GM23248 (cell line): ENCODE measurements around the gene SCLY. TPM values are rescaled to one million over a fixed set of nuclear protein-coding genes. Genes with fewer than 3 reads are reported as not detected.
"Not testable (repeated sequence)": the region's sequence is repeated elsewhere in the genome, so short reads cannot be mapped to it uniquely, and the experiment has no call there.

Experiments used
- DNase-seq: peaks from one replicate; pipeline ENCODE4 v3.0.0-alpha.2; 2015
- H2AFZ ChIP-seq: fragments of 200-600 bp; sonication (generic); 2 replicates; pipeline ENCODE4 v1.6.1; 2016; ENCODE audit warnings: antibody characterized with exemption
- H3F3A ChIP-seq: fragments of 200-600 bp; sonication (generic); 2 replicates; pipeline ENCODE4 v1.6.1; 2016; ENCODE audit warnings: mild to moderate bottlenecking, antibody characterized with exemption, mixed run types; ENCODE audit not compliant: insufficient read depth
- H3K27ac ChIP-seq: fragments of 200-600 bp; sonication (generic); 2 replicates; pipeline ENCODE4 v1.5.1; 2016; ENCODE audit warnings: mild to moderate bottlenecking
- H3K27me3 ChIP-seq: fragments of 200-600 bp; sonication (generic); replicated peaks from 2 replicates; pipeline ENCODE4 v1.6.1; 2016; ENCODE audit warnings: mild to moderate bottlenecking; ENCODE audit not compliant: insufficient read depth
- H3K36me3 ChIP-seq: fragments of 200-600 bp; sonication (generic); 2 replicates; pipeline ENCODE4 v1.6.1; 2016; ENCODE audit warnings: low read depth, mild to moderate bottlenecking
- H3K4me1 ChIP-seq: fragments of 200-600 bp; sonication (generic); 2 replicates; pipeline ENCODE4 v1.6.1; 2016; ENCODE audit warnings: mild to moderate bottlenecking; ENCODE audit not compliant: insufficient read depth
- H3K4me2 ChIP-seq: fragments of 200-600 bp; sonication (generic); one replicate; pipeline ENCODE4 v1.6.1; 2016; ENCODE audit warnings: mild to moderate bottlenecking; ENCODE audit not compliant: unreplicated experiment
- H3K4me3 ChIP-seq: fragments of 200-600 bp; sonication (generic); 2 replicates; pipeline ENCODE4 v1.5.1; 2016; ENCODE audit warnings: mild to moderate bottlenecking
- H3K79me2 ChIP-seq: fragments of 200-600 bp; sonication (generic); 2 replicates; pipeline ENCODE4 v1.6.1; 2016; ENCODE audit warnings: mild to moderate bottlenecking; ENCODE audit not compliant: insufficient read depth
- H3K9ac ChIP-seq: fragments of 200-600 bp; sonication (generic); 2 replicates; pipeline ENCODE4 v1.6.1; 2016; ENCODE audit warnings: mild to moderate bottlenecking
- H3K9me2 ChIP-seq: fragments of 200-600 bp; sonication (generic); 2 replicates; pipeline ENCODE4 v1.6.1; 2016; ENCODE audit warnings: mixed run types, mild to moderate bottlenecking, moderate library complexity; ENCODE audit not compliant: insufficient read depth
- H3K9me3 ChIP-seq: fragments of 200-600 bp; sonication (generic); one replicate; pipeline ENCODE4 v1.6.1; 2017; ENCODE audit warnings: low read depth
- H4K20me1 ChIP-seq: fragments of 200-600 bp; sonication (generic); 2 replicates; pipeline ENCODE4 v1.6.0; 2016; ENCODE audit not compliant: insufficient read depth
- EZH2 ChIP-seq: fragments of 200-600 bp; sonication (generic); IDR thresholded peaks from 2 replicates; pipeline ENCODE4 v1.6.1; 2018; ENCODE audit warnings: antibody characterized with exemption, mild to moderate bottlenecking; ENCODE audit not compliant: insufficient read depth, poor library complexity, severe bottlenecking
- EZH2phosphoT487 ChIP-seq: fragments of 200-600 bp; sonication (generic); IDR thresholded peaks from 2 replicates; pipeline ENCODE4 v1.6.1; 2018; ENCODE audit warnings: antibody characterized with exemption, moderate library complexity, mild to moderate bottlenecking, low read depth; ENCODE audit not compliant: insufficient read depth
- WGBS, 2 experiments: methylation state at CpG; one replicate each; pipeline ENCODE4 v1.1.6; 2015 to 2017; ENCODE audit warnings: low lambda C conversion rate in 2 of 2, low coverage in 1 of 2; ENCODE audit errors: missing lambda C conversion rate in 2 of 2; 5-methylcytosine and 5-hydroxymethylcytosine counted together
- in situ Hi-C: fragments of 300-500 bp; cut with MboI; formaldehyde crosslinking; loops from 2 replicates; pipeline ENCODE4 v1.15.0; 2020
- polyA plus RNA-seq: library from polyadenylated mRNA; unstranded; fragments of >200 nt; fragmentation: Nextera tagmentation; extraction: Ambion mirVana; gene quantifications from 2 replicates; pipeline ENCODE4 v1.2.1, GENCODE V29; 2016
- total RNA-seq: library from RNA; depleted of rRNA; stranded (reverse); fragments of >200 nt; shearing (Covaris generic); gene quantifications from 2 replicates; pipeline ENCODE4 v1.2.3, GENCODE V29; 2014

SCLY gene
- total and polyA plus RNA-seq, 2 experiments from 2014 or later, result 10.3 to 14.8 TPM

DNA sequence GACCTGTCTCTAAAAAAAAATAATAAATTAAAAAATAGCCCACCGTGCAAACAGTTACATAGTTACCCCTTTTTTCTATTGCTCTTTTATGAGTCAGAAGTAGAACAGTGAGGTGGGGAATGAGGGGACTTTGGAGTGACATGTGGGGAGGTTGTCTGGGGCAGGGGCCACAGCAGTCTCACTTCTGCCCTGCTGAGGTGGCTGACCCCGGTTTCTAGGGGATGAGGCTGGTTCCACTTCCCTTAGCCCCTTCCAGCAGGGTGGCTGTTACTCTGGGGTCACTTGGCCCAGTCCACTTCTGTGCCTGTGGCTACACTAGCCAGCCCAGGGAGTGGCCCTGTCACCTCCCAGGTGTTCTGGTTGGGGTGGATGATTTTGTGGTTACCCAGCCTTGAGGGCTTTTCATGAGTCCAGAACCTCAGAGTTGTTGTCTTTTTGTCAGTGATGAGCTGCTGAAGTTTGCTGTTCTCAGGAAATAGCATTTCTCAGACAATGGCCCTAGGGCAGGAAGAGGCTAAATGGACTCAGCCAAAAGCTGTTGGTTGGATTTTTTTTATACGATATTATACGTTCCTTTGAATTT, 28.0 kb upstream of the SCLY start:
- TF ChIP-seq EZH2phosphoT487 (no peak), EZH2 (no peak)
- no peaks in the 10 kb centered on the region for H3K9me3 ChIP-seq
- no peaks in the 10 kb centered on the region for H4K20me1 ChIP-seq
- no peaks in the 10 kb centered on the region for H3F3A ChIP-seq
- no peak overlapping the region for H2AFZ ChIP-seq
- no peak overlapping the region for H3K9ac ChIP-seq
- H3K79me2 ChIP-seq, result no peaks in the 10 kb centered on the region
- WGBS, 2 experiments, result 73% methylated on average over 4 of the region's 4 CpGs
- no peak overlapping the region for H3K4me2 ChIP-seq
- peaks cover 15% of the 10 kb centered on the region for H3K36me3 ChIP-seq
- no peaks in the 10 kb centered on the region for H3K4me1 ChIP-seq
- no peak overlapping the region for H3K4me3 ChIP-seq
- in situ Hi-C loops, result no loop called here
- H3K27ac ChIP-seq, result no peak overlapping the region
- DNase-seq, result no peak
- H3K9me2 ChIP-seq, result no peaks in the 10 kb centered on the region
- no peaks in the 10 kb centered on the region for H3K27me3 ChIP-seq

DNA sequence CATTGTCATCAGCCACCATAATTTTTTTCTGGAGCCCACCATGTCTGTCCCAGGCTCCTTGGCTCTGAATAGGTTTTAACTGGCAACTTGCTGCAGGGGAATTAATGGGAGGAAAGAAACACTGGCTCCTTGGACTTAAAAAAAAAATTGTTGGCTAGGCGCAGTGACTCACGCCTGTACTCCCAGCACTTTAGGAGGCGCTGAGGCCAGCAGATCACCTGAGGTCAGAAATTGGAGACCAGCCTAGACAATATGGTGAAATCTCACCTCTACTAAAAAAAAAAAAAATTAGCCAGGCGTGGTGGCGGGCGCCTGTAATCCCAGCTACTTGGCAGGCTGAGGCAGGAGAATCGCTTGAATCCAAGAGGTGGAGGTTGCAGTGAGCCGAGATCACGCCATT, 26.8 kb upstream of the SCLY start:
- H3K4me3 ChIP-seq, H3K27me3 ChIP-seq, DNase-seq, H3K9ac ChIP-seq, H3K27ac ChIP-seq, H3K9me2 ChIP-seq, H3K9me3 ChIP-seq, H4K20me1 ChIP-seq, H3K4me1 ChIP-seq, H3F3A ChIP-seq, H2AFZ ChIP-seq, H3K79me2 ChIP-seq, in situ Hi-C loops, H3K4me2 ChIP-seq: not testable (repeated sequence)
- H3K36me3 ChIP-seq, result peaks cover 18% of the 10 kb centered on the region
- 98% methylated on average over 9 of the region's 9 CpGs for WGBS, 2 experiments

GRCh38 chr2:238038203-238038602, 22.6 kb upstream of the SCLY start:
- Histone ChIP-seq H3K9me3 (no peaks in the 10 kb centered on the region), H3K27ac (no peak overlapping the region), H3F3A (no peaks in the 10 kb centered on the region), H3K79me2 (no peaks in the 10 kb centered on the region), H3K4me2 (no peak overlapping the region), H3K27me3 (no peaks in the 10 kb centered on the region), H3K4me1 (no peaks in the 10 kb centered on the region), H3K9me2 (no peaks in the 10 kb centered on the region), H3K4me3 (no peak overlapping the region), H4K20me1 (no peaks in the 10 kb centered on the region), H3K36me3 (peaks cover 19% of the 10 kb centered on the region), H3K9ac (no peak overlapping the region), H2AFZ (no peak overlapping the region)
- in situ Hi-C loops, result no loop called here
- TF ChIP-seq EZH2, result no peak
- no peak for TF ChIP-seq EZH2phosphoT487
- WGBS, 2 experiments, result 97 to 100% methylated on average over 8 of the region's 8 CpGs
- DNase-seq, result no peak

- H3K4me3 ChIP-seq, result no peak overlapping the region
- in situ Hi-C loops, result no loop called here
- H3K36me3 ChIP-seq, result peaks cover 19% of the 10 kb centered on the region
- H3K9me2 ChIP-seq, result no peaks in the 10 kb centered on the region
- DNase-seq, result no peak
- H3K79me2 ChIP-seq, result no peaks in the 10 kb centered on the region
- H3K4me2 ChIP-seq, result no peak overlapping the region
- 97 to 100% methylated on average over 6 of the region's 6 CpGs for WGBS, 2 experiments
- no peaks in the 10 kb centered on the region for H3K27me3 ChIP-seq
- no peaks in the 10 kb centered on the region for H3K9me3 ChIP-seq
- no peak overlapping the region for H3K9ac ChIP-seq
- no peaks in the 10 kb centered on the region for H3K4me1 ChIP-seq
- H3F3A ChIP-seq, result no peaks in the 10 kb centered on the region
- H3K27ac ChIP-seq, result no peak overlapping the region
- H4K20me1 ChIP-seq, result no peaks in the 10 kb centered on the region
- no peak overlapping the region for H2AFZ ChIP-seq
- TF ChIP-seq EZH2, result no peak
- no peak for TF ChIP-seq EZH2phosphoT487
These were observed 21.6 kb upstream of the SCLY start for GRCh38 chr2:238039151-238039550.

DNA sequence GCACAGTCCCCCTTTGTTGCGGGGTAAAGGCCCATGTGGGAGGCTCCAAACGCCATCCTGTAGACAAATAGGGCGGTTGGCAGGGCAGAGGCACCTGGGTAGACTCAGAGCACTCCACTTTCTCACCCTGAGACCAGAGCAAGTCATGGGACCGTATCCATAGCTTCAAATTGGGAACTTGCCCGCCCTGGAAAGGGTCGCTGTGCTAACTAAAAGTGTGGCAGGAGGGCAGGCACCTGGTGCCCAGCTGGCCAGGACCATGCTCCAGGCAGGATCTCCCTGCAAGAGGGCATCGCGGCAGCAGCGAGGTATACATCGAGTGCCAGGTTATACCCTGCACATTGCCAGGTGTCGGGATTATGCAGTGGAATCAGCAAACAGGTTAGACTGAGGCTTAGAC, 20.8 kb upstream of the SCLY start:
- Histone ChIP-seq H3K9me2 (no peaks in the 10 kb centered on the region), H3K27me3 (no peaks in the 10 kb centered on the region), H3K9ac (no peak overlapping the region), H3K36me3 (peaks cover 17% of the 10 kb centered on the region; the same call in 1 of the 2 replicates), H3K27ac (no peak overlapping the region), H3F3A (no peaks in the 10 kb centered on the region), H3K79me2 (no peaks in the 10 kb centered on the region), H3K4me1 (no peaks in the 10 kb centered on the region), H3K9me3 (no peaks in the 10 kb centered on the region), H2AFZ (no peak overlapping the region), H3K4me2 (no peak overlapping the region), H3K4me3 (no peak overlapping the region), H4K20me1 (no peaks in the 10 kb centered on the region)
- DNase-seq, result no peak
- WGBS, 2 experiments, result 94 to 97% methylated on average over 11 of the region's 11 CpGs
- in situ Hi-C loops, result no loop called here
- TF ChIP-seq EZH2, result no peak
- TF ChIP-seq EZH2phosphoT487, result no peak
